Breast epithelium (tissue), 3 donors: ENCODE data around the gene SSR4.

ENCODE experiments used
- POLR2A ChIP-seq: fragments of 450-650 bp; IDR thresholded peaks from one replicate; pipeline ENCODE4 v1.6.1; 2016; ENCODE audit warnings: antibody characterized with exemption, mild to moderate bottlenecking, moderate library complexity
- POLR2AphosphoS5 ChIP-seq, 3 donors: sonication (generic); formaldehyde crosslinking; IDR thresholded peaks; one replicate each; pipeline ENCODE4 v1.6.1; 2017; ENCODE audit warnings: antibody characterized with exemption in 3 of 3
- TF ChIP-seq, protein P1 (sequence below), 3 donors: fragments of 450-650 bp; IDR thresholded peaks; one replicate each; pipeline ENCODE4 v1.5.1; 2016 to 2017; ENCODE audit warnings: antibody characterized with exemption in 3 of 3, mild to moderate bottlenecking in 3 of 3, moderate library complexity in 3 of 3

DNA sequence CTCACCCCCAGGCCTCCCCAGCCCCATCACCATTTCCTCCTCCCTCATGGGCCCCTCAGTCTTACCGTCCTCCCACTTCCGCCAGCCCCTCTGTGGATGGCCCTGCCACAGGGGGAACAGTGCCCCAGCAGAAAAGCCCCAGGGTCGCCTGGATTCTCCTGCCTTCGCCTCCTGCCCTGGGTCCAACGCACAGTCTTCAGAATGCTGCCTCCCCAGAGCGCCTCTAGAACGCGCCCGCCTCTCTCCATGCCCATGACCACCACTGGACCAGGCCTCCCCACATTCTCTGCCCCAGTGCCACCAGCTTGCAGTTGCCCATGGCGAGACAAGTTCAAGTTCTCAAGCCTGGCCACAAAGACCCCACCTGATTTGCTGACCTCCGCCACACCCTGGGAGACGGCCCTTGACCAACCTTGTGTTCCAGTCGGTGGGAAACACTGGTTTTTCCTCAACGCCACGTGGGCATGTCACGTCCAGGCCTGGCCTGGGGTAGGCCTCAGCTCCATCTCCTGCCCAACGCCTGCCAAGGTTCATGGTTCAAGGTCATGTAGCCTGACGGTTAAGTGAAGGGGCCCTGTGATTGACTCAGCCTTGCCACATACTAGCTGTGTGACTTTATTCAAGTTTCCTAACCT lies 31.1 kb upstream of the SSR4 start:
- TF ChIP-seq, protein P1, sequence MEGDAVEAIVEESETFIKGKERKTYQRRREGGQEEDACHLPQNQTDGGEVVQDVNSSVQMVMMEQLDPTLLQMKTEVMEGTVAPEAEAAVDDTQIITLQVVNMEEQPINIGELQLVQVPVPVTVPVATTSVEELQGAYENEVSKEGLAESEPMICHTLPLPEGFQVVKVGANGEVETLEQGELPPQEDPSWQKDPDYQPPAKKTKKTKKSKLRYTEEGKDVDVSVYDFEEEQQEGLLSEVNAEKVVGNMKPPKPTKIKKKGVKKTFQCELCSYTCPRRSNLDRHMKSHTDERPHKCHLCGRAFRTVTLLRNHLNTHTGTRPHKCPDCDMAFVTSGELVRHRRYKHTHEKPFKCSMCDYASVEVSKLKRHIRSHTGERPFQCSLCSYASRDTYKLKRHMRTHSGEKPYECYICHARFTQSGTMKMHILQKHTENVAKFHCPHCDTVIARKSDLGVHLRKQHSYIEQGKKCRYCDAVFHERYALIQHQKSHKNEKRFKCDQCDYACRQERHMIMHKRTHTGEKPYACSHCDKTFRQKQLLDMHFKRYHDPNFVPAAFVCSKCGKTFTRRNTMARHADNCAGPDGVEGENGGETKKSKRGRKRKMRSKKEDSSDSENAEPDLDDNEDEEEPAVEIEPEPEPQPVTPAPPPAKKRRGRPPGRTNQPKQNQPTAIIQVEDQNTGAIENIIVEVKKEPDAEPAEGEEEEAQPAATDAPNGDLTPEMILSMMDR (IDR thresholded peaks at IDR 0.05): no peak
- TF ChIP-seq POLR2A (no peak), POLR2AphosphoS5 (IDR thresholded peaks at IDR 0.05) (no peak)
